NB4 (cell line): Measurements from ENCODE around the gene LTBP1.

Experiments
- DNase-seq: peaks from one replicate; pipeline ENCODE4 v3.0.0; 2010; ENCODE audit warnings: low read depth
- H3K4me3 ChIP-seq: one replicate; pipeline ENCODE4 v1.5.1; 2011; ENCODE audit warnings: mild to moderate bottlenecking, low read depth, low read length, moderate library complexity
- MYC ChIP-seq: IDR thresholded peaks from 2 replicates; pipeline ENCODE4 v1.6.1; 2011; ENCODE audit warnings: low read depth, low read length
- POLR2A ChIP-seq: IDR thresholded peaks from 2 replicates; pipeline ENCODE4 v1.6.1; 2011; ENCODE audit warnings: mild to moderate bottlenecking; ENCODE audit not compliant: insufficient read length; ENCODE audit errors: extremely low read depth
- TF ChIP-seq, protein P1 (sequence below): IDR thresholded peaks from 2 replicates; pipeline ENCODE4 v1.6.1; 2011; ENCODE audit warnings: low read depth, low read length
- TF ChIP-seq, protein P2 (sequence below): IDR thresholded peaks from one replicate; pipeline ENCODE4 v1.5.1; 2012; ENCODE audit warnings: low read depth, low read length

Gene LTBP1

DNA sequence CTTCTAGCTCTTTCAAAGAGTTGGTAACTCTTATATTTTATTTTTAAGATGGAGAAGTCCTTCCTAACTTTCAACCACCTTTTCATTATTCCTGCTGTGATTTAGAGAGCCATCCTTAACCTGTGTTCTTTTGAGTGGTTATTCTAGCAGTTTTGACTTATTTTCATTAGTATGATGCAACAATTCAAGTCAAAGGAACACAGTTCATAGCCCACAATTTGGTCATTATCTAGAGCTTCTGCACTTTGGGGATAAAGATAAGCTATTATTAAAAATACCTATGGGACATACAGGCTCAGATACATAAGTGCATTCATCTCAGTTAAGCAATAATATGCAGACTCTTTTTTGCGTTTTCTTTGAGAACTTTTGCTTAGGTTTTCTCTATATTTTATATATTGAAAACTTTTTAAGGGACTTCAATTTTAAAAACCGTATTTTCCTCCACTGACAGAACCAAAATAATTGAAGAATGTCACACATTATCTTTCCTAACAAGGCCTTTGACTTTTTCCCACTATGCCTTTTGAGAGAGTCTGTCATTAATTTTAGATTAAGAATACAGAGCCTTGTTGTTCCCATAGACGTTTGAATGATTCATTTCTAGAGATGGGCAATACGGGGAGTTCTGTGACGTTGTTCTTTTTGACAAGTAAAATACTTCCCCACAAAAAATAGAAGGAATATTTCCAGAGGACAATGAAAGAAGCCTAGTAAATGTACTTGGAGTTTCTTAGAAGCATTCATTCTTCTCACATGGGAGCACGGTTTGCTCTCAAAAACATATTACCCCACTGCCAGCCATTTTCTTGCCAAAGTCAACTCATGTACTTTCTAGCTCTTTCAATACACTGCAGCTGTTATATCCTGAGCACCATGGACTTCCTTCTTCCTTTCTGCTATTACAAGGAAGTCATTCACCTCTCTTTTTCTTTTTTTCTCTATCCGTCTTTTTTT is 486.8 kb downstream of the LTBP1 start:
- no peak overlapping the region for H3K4me3 ChIP-seq
- TF ChIP-seq POLR2A, result no peak
- TF ChIP-seq, protein P1, sequence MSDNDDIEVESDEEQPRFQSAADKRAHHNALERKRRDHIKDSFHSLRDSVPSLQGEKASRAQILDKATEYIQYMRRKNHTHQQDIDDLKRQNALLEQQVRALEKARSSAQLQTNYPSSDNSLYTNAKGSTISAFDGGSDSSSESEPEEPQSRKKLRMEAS, result no peak
- TF ChIP-seq MYC, result no peak
- TF ChIP-seq, protein P2, sequence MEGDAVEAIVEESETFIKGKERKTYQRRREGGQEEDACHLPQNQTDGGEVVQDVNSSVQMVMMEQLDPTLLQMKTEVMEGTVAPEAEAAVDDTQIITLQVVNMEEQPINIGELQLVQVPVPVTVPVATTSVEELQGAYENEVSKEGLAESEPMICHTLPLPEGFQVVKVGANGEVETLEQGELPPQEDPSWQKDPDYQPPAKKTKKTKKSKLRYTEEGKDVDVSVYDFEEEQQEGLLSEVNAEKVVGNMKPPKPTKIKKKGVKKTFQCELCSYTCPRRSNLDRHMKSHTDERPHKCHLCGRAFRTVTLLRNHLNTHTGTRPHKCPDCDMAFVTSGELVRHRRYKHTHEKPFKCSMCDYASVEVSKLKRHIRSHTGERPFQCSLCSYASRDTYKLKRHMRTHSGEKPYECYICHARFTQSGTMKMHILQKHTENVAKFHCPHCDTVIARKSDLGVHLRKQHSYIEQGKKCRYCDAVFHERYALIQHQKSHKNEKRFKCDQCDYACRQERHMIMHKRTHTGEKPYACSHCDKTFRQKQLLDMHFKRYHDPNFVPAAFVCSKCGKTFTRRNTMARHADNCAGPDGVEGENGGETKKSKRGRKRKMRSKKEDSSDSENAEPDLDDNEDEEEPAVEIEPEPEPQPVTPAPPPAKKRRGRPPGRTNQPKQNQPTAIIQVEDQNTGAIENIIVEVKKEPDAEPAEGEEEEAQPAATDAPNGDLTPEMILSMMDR, result no peak
- no peak for DNase-seq

DNA sequence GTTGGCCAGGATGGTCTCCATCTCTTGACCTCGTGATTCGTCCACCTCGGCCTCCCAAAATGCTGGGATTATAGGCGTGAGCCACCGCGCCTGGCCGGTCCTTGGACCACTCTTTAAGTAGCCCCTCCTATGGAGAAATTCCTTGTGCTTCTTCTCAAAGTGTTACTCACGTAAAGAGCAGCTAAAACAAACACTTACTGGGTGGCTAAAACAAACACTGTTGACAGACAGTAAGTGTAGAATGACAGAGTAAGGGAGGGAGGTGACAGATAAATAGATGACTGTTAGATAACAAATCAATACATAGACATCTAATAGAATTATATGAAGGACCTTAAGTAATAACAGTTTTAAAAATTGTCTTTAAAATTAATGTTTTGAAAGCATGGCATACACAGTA is 488.8 kb downstream of the LTBP1 start:
- TF ChIP-seq POLR2A (no peak), MYC (no peak)
- TF ChIP-seq, protein P2, result no peak
- TF ChIP-seq, protein P1, result no peak
- no peak for DNase-seq
- no peak overlapping the region for H3K4me3 ChIP-seq

- no peak overlapping the region for H3K4me3 ChIP-seq
- TF ChIP-seq MYC, result no peak
- no peak for TF ChIP-seq POLR2A
- TF ChIP-seq, protein P1, result no peak
- TF ChIP-seq, protein P2, result no peak
- no peak for DNase-seq
Measured at GRCh38 chr2:33436083-33436482, 489.3 kb downstream of the LTBP1 start.

GRCh38 chr2:33437297-33437696 is 490.5 kb downstream of the LTBP1 start:
- no peak overlapping the region for H3K4me3 ChIP-seq
- TF ChIP-seq, protein P1, result no peak
- TF ChIP-seq, protein P2, result no peak
- TF ChIP-seq MYC (no peak), POLR2A (no peak)
- no peak for DNase-seq

GRCh38 chr2:33437815-33438214 is 491.1 kb downstream of the LTBP1 start:
- no peak for TF ChIP-seq MYC
- TF ChIP-seq POLR2A, result no peak
- TF ChIP-seq, protein P2, result no peak
- TF ChIP-seq, protein P1, result no peak
- no peak for DNase-seq
- no peak overlapping the region for H3K4me3 ChIP-seq
